Gastrocnemius medialis (tissue), 4 donors: Measurements from ENCODE around the gene MMS22L.

ENCODE experiments used
- POLR2A ChIP-seq, 2 donors: fragments of 450-650 bp; IDR thresholded peaks; one replicate each; pipeline ENCODE4 v1.6.1; 2017; ENCODE audit warnings: antibody characterized with exemption in 2 of 2, mild to moderate bottlenecking in 2 of 2, moderate library complexity in 2 of 2
- TF ChIP-seq, protein P1 (sequence below), 5 experiments: fragments of 450-650 bp in 3 of 5; fragments of 200-600 bp in 2 of 5; sonication (generic) in 2 of 5; IDR thresholded peaks in 4 of 5; conservative IDR thresholded peaks in 1 of 5; 1 replicate in 4 of 5; 2 replicates in 1 of 5; pipeline ENCODE4 v1.5.1; 2016 to 2019; ENCODE audit warnings: antibody characterized with exemption in 5 of 5, mild to moderate bottlenecking in 3 of 5, moderate library complexity in 3 of 5

DNA sequence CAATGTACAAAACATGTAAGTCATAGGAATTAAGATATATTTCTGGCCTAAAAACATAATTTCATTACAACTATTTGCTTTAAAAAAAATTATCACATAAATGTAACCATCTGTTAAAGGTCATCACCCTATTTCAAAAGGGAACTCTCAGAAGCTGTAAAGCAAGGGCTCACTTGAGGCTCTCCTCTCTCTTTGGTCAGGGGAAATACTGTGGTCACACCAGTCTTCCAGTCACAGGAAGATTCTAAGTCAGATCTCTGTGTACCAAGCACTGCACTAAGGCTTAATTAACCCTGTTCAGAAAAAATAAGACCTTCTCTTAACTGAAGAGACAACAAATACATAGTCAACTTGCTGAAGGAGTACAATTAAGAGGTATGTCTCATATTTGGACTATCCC lies 75.6 kb downstream of the MMS22L start:
- TF ChIP-seq, protein P1, sequence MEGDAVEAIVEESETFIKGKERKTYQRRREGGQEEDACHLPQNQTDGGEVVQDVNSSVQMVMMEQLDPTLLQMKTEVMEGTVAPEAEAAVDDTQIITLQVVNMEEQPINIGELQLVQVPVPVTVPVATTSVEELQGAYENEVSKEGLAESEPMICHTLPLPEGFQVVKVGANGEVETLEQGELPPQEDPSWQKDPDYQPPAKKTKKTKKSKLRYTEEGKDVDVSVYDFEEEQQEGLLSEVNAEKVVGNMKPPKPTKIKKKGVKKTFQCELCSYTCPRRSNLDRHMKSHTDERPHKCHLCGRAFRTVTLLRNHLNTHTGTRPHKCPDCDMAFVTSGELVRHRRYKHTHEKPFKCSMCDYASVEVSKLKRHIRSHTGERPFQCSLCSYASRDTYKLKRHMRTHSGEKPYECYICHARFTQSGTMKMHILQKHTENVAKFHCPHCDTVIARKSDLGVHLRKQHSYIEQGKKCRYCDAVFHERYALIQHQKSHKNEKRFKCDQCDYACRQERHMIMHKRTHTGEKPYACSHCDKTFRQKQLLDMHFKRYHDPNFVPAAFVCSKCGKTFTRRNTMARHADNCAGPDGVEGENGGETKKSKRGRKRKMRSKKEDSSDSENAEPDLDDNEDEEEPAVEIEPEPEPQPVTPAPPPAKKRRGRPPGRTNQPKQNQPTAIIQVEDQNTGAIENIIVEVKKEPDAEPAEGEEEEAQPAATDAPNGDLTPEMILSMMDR (IDR thresholded peaks at IDR 0.05 in 4 of 5, conservative IDR thresholded peaks at IDR 0.05 in 1 of 5): no peak
- TF ChIP-seq POLR2A (IDR thresholded peaks at IDR 0.05): no peak
